ENCODE measurements around the gene PTGES3L.

DNA sequence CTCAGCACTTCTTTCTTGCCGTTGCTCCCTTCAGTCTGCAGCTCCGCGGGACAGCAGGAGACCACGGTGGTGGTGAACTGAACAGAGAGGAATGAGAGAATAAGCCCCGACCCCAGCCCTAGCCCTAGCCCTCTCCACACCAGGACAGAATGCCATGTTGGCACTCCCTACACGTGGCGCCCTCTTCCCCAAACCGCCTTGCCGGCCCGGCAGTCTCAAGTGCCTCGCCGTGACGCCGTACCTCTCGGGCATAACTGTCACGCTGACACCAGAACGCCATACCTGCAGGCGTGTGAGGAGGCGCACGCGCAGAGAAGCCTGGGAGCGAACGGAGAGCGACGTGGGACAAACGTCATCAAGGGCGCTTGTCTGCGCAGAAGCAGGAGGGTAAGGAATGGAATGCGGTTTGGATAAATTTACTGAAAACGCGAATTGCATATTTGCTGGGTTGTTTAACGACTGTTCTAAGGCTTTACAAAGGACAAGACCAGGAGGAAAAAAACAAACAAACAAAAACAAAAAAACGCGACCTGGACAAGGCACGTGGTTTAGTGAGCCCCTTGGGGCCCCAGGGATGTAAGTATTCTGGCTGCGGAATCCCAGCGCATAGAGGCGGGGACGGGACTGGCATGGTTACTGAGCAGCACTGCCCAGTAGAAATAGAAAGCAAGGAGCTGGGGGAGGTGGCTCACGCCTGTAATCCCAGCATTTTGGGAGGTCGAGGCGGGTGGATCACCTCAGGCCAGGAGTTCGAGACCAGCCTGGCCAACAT lies 15.5 kb downstream of the PTGES3L start, which contains the start of gene AARSD1:
- TF ChIP-seq POLR2AphosphoS5 (IDR thresholded peaks at IDR 0.05; ENCODE audit: low read depth, low read length) (peak; percentile 78), CTCF (IDR thresholded peaks at IDR 0.05) (no peak)
